ENCODE results near the gene SLC9A9.
"Not testable (repeated sequence)": the region's sequence is repeated elsewhere in the genome, so short reads cannot be mapped to it uniquely, and the experiment has no call there.

SLC9A9 gene

GRCh38 chr3:143847787-143848631 is at the start of gene SLC9A9:
Gene SLC9A9 (minus strand): TSS chr3:143848468. CDS start chr3:143848322, 146 bp downstream.
- DNase-seq: peak; percentile 44
- Mint-ChIP-seq H3K36me3 (ENCODE audit: low read depth) (peaks cover 7% of the 10 kb centered on the region), H3K4me3 (peak within 1 kb of the TSS; percentile 91), H3K27me3 (no peaks in the 10 kb centered on the region), H3K9me3 (no peaks in the 10 kb centered on the region), H3K4me1 (ENCODE audit: low read depth) (peaks cover 57% of the 10 kb centered on the region), H3K27ac (peak within 1 kb of the TSS; percentile 88)

GRCh38 chr3:143897576-143898295 is 49.5 kb upstream of the SLC9A9 start:
- DNase-seq: no peak
- H3K27me3 Mint-ChIP-seq: peaks cover 11% of the 10 kb centered on the region
- H3K27ac Mint-ChIP-seq: no peak overlapping the region
- H3K4me1 Mint-ChIP-seq (ENCODE audit: low read depth): no peaks in the 10 kb centered on the region
- no peaks in the 10 kb centered on the region for H3K36me3 Mint-ChIP-seq (ENCODE audit: low read depth)
- H3K4me3 Mint-ChIP-seq: no peak overlapping the region
- no peaks in the 10 kb centered on the region for H3K9me3 Mint-ChIP-seq

DNA sequence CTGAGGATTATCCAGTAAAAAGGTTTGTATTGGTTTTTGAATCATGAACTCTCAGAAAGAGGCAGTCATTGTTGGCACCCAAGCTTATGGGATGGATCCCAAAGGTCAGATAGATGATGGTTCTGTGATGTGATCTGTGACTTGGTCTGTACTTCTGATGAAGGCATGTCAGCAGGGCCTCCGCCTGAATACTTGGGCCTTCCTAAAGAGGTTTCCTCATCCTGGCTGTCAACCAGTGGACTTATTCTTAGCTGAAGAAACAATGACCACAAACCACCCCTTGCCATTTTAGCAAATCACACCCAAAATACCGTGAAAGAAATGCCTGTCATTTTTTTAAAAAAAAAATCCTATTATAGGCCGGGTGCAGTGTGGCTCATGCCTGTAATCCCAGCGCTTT is 48.2 kb upstream of the SLC9A9 start:
- no peak for DNase-seq
- H3K27ac Mint-ChIP-seq: no peak overlapping the region
- no peaks in the 10 kb centered on the region for H3K9me3 Mint-ChIP-seq
- no peaks in the 10 kb centered on the region for H3K4me1 Mint-ChIP-seq (ENCODE audit: low read depth)
- peaks cover 15% of the 10 kb centered on the region for H3K27me3 Mint-ChIP-seq
- H3K36me3 Mint-ChIP-seq (ENCODE audit: low read depth): no peaks in the 10 kb centered on the region
- H3K4me3 Mint-ChIP-seq: no peak overlapping the region

DNA sequence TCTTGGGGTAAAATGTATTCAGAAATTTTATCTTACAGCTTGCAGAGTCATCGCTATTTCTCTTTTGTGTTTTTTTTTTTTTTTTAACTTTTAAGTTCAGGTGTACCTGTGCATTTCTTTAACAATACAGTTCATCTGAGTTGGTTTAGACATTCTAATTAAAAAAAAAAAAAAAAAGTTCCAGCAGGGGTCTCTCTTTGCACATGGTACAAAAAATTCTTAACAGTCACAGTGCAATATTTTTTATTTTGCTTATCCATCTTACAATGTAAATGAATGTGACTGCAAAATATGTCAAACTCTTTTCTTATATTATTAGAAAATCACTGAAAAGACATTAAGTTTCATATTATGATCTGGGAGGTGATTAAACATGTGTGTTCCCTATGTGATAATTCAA is 47.5 kb upstream of the SLC9A9 start:
- Mint-ChIP-seq H3K27me3 (peaks cover 15% of the 10 kb centered on the region), H3K4me1 (ENCODE audit: low read depth) (no peaks in the 10 kb centered on the region), H3K36me3 (ENCODE audit: low read depth) (no peaks in the 10 kb centered on the region), H3K27ac (no peak overlapping the region), H3K9me3 (no peaks in the 10 kb centered on the region), H3K4me3 (no peak overlapping the region)
- DNase-seq: no peak

- Mint-ChIP-seq H3K27ac (no peak overlapping the region), H3K9me3 (no peaks in the 10 kb centered on the region), H3K4me3 (no peak overlapping the region), H3K4me1 (ENCODE audit: low read depth) (no peaks in the 10 kb centered on the region), H3K27me3 (peaks cover 4% of the 10 kb centered on the region), H3K36me3 (ENCODE audit: low read depth) (no peaks in the 10 kb centered on the region)
- no peak for DNase-seq
Measured at GRCh38 chr3:143888846-143889245, 40.6 kb upstream of the SLC9A9 start.

DNA sequence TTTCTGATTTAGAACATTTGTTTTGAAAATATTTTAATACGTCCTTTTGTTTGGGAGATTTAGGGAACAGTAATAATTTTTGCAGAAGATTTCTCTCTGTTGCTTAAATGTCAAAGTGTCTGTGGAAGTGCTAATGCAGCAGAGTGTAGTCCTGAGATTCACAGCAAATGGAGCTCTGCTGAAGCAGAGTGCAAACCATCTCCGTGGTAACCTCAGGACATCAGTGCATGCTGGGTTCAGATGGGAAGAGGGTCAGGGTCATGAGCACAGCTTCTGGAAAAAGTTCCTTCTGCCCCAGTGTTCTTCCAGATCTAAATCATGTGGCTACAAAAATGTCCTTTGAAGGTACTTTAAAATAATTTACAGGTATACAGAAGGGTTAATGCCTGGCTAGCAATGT is 39.9 kb upstream of the SLC9A9 start:
- no peak overlapping the region for H3K27ac Mint-ChIP-seq
- no peaks in the 10 kb centered on the region for H3K4me1 Mint-ChIP-seq (ENCODE audit: low read depth)
- no peak overlapping the region for H3K4me3 Mint-ChIP-seq
- peaks cover 4% of the 10 kb centered on the region for H3K27me3 Mint-ChIP-seq
- no peaks in the 10 kb centered on the region for H3K36me3 Mint-ChIP-seq (ENCODE audit: low read depth)
- no peak for DNase-seq
- H3K9me3 Mint-ChIP-seq: no peaks in the 10 kb centered on the region

DNA sequence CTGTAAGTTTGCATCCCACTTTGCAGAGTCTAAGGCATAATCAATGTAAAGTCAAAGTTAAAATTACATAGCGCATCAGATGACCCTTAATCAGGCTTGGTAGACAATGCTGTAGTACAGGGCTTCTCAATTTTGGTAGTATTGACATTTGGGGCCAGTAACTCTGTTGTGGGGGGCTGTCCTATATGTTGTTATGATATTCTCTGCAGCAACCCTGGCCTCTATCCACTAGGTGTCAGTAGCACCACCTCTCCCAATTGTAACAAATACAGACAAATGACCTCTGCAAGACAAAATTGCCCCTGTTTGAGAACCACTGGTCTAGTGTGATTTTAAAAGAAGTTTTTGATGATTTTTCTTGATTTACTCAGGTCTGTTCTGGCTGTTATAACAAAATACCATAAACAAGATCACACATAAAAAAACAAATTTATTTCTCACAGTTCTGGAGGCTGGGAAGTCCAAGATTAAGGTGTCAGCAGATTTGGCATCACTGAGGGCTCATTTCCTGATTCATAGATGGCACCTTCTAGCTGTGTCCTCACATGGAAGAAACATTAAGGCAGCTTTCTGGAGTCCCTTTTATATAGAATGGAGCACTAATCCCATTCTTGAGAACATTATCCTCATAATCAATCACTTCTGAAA is 37.6 kb upstream of the SLC9A9 start:
- no peak for DNase-seq
- Mint-ChIP-seq H3K27ac (no peak overlapping the region), H3K4me1 (ENCODE audit: low read depth) (no peaks in the 10 kb centered on the region), H3K4me3 (no peak overlapping the region), H3K9me3 (no peaks in the 10 kb centered on the region), H3K27me3 (no peaks in the 10 kb centered on the region), H3K36me3 (ENCODE audit: low read depth) (no peaks in the 10 kb centered on the region)

DNA sequence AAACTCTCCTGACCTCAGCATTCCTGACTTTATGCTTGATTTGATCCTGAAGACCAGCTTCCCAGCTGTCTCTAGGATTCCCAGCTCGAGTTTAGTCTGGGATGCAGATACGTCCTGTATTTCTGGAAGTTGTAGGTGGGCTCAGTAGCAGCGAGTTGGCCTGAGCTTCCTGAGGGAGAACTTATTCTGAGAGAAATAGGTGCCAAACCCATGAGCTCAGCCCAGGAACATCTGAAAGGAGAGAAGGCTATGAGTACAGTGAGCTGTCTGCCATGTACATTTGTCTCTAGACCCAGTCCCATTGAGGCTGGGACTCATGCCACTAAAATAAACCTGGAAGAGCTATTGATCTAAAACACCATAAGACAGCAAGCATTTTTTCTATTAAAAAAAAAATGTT is 36.6 kb upstream of the SLC9A9 start:
- no peak overlapping the region for H3K27ac Mint-ChIP-seq
- H3K4me3 Mint-ChIP-seq: no peak overlapping the region
- H3K27me3 Mint-ChIP-seq: peaks cover 3% of the 10 kb centered on the region
- H3K4me1 Mint-ChIP-seq (ENCODE audit: low read depth): no peaks in the 10 kb centered on the region
- no peaks in the 10 kb centered on the region for H3K36me3 Mint-ChIP-seq (ENCODE audit: low read depth)
- no peak for DNase-seq
- no peaks in the 10 kb centered on the region for H3K9me3 Mint-ChIP-seq

DNA sequence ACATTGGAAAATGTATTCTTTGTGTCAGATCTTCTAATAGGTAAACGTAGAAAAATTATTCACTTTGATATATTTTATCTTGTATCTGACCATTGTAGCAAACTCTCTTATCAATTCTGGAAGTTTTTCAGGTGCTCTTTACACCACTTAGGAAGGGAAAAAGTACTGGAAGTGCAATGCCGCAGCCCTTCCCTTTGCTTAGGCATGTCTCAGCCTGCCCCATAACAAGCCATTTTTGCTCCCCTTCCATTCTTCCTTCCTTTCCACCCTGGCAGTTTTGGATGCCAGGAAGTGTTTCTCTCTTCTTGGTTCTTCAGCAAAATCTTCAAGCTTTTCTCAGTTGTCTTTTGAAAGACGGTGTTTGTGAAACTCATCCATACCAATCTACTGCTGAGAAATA is 34.9 kb upstream of the SLC9A9 start:
- no peak for DNase-seq
- no peaks in the 10 kb centered on the region for H3K36me3 Mint-ChIP-seq (ENCODE audit: low read depth)
- H3K27me3 Mint-ChIP-seq: peaks cover 3% of the 10 kb centered on the region
- no peaks in the 10 kb centered on the region for H3K4me1 Mint-ChIP-seq (ENCODE audit: low read depth)
- no peak overlapping the region for H3K4me3 Mint-ChIP-seq
- no peaks in the 10 kb centered on the region for H3K9me3 Mint-ChIP-seq
- no peak overlapping the region for H3K27ac Mint-ChIP-seq

DNA sequence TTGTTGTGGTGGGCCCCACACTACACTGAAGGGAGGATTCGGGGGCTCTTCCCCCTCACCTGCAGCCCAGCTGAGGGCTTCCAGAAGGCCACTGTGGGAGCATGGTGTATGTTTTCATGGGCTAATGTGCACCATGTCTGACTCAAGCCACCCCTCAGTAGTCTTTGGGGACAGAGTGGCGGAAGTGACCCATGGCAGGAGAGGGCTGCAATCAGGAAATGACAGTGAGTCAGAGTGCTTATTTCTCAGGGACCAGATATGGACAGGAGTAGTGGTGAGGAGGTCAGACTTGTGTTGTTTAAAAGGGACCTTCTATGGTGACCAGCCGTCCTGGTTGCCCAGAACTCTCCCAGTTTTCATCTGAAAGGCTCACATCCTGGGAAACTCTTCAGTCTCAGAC is 32.8 kb upstream of the SLC9A9 start:
- DNase-seq: no peak
- H3K27ac Mint-ChIP-seq: no peak overlapping the region
- H3K36me3 Mint-ChIP-seq (ENCODE audit: low read depth): no peaks in the 10 kb centered on the region
- H3K27me3 Mint-ChIP-seq: peaks cover 3% of the 10 kb centered on the region
- H3K4me1 Mint-ChIP-seq (ENCODE audit: low read depth): no peaks in the 10 kb centered on the region
- no peaks in the 10 kb centered on the region for H3K9me3 Mint-ChIP-seq
- H3K4me3 Mint-ChIP-seq: no peak overlapping the region

DNA sequence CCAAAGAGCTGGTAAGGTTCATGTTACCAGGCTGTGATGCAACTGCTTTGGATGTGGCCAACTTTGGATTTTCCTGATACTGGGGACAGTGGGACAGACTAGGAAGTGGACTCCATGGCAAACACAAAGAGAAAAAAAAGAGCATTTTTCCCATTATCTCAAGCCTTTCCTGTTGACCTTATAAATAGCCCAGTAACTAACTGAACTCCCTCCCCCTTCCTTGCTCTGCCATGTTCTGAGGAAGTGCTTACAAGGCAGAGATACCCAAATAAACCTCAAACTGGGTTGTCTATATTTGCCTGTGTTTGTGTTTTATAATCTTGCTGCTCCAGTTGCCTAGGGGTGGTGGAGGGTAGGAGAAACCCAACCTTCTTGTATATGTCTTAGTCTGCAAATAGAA is 27.3 kb upstream of the SLC9A9 start:
- peaks cover 2% of the 10 kb centered on the region for H3K4me1 Mint-ChIP-seq (ENCODE audit: low read depth)
- no peak for DNase-seq
- peaks cover 3% of the 10 kb centered on the region for H3K27me3 Mint-ChIP-seq
- no peak overlapping the region for H3K4me3 Mint-ChIP-seq
- H3K27ac Mint-ChIP-seq: no peak overlapping the region
- H3K36me3 Mint-ChIP-seq (ENCODE audit: low read depth): no peaks in the 10 kb centered on the region
- H3K9me3 Mint-ChIP-seq: no peaks in the 10 kb centered on the region

GRCh38 chr3:143873553-143873952 is 25.3 kb upstream of the SLC9A9 start:
- H3K27ac Mint-ChIP-seq; H3K4me3 Mint-ChIP-seq; DNase-seq; H3K4me1 Mint-ChIP-seq (ENCODE audit: low read depth); H3K27me3 Mint-ChIP-seq; H3K36me3 Mint-ChIP-seq (ENCODE audit: low read depth); H3K9me3 Mint-ChIP-seq: not testable (repeated sequence)

GRCh38 chr3:143865302-143865701 is 17.0 kb upstream of the SLC9A9 start:
- H3K27ac Mint-ChIP-seq: no peak overlapping the region
- peaks cover 4% of the 10 kb centered on the region for H3K4me1 Mint-ChIP-seq (ENCODE audit: low read depth)
- peaks cover 33% of the 10 kb centered on the region for H3K27me3 Mint-ChIP-seq
- no peak overlapping the region for H3K4me3 Mint-ChIP-seq
- peaks cover 10% of the 10 kb centered on the region for H3K9me3 Mint-ChIP-seq
- no peaks in the 10 kb centered on the region for H3K36me3 Mint-ChIP-seq (ENCODE audit: low read depth)
- DNase-seq: no peak

- Mint-ChIP-seq H3K27me3 (peaks cover 11% of the 10 kb centered on the region), H3K9me3 (peaks cover 16% of the 10 kb centered on the region), H3K27ac (no peak overlapping the region), H3K4me1 (ENCODE audit: low read depth) (peaks cover 14% of the 10 kb centered on the region), H3K4me3 (no peak overlapping the region), H3K36me3 (ENCODE audit: low read depth) (no peaks in the 10 kb centered on the region)
- DNase-seq: no peak
Measured at GRCh38 chr3:143859465-143860203, 11.4 kb upstream of the SLC9A9 start.

Data from activated T-cell treated with anti-CD3 and anti-CD28 coated beads, Interleukin-2, amount 50 U/mL, for 24 hours (primary cell).